IMR-90 (cell line): ENCODE results near the gene DOK4. TPM values are rescaled to one million over a fixed set of nuclear protein-coding genes. Genes with fewer than 3 reads are reported as not detected.

Source experiments
- ATAC-seq: fragments of 200-7000 bp; cut with Tn5 transposase; 2 replicates; pipeline ENCODE4 v1.9.1; 2020; ENCODE audit warnings: low read depth, mild to moderate bottlenecking, moderate library complexity
- BruUV-seq: library from RNA; stranded (reverse); fragments of 400-500 nt; replicated peaks from 2 replicates; lab custom pipeline; 2021; lab: Mats Ljungman, UMichigan
- CTCF ChIA-PET: fragments of 300-600 bp; formaldehyde crosslinking; extraction: SDS; loops from one replicate; lab custom pipeline; 2021; ENCODE audit warnings: antibody characterized with exemption; lab: Yijun Ruan, JAX
- POLR2A ChIA-PET: fragments of 300-600 bp; sonication (Branson Sonifier 250); formaldehyde crosslinking; loops from one replicate; lab custom pipeline; 2022; ENCODE audit warnings: antibody characterized with exemption; ENCODE audit not compliant: unreplicated experiment; lab: Charles Lee
- DNase-seq: peaks from one replicate; pipeline ENCODE4 v3.0.0; 2013
- H2AFZ ChIP-seq: replicated peaks from 2 replicates; pipeline ENCODE3; 2013; ENCODE audit warnings: low read length, mild to moderate bottlenecking; ENCODE audit not compliant: poor library complexity
- H2AK5ac ChIP-seq: 2 replicates; pipeline ENCODE4 v1.6.1; 2013; ENCODE audit warnings: low read depth, low read length, inconsistent platforms
- H2AK9ac ChIP-seq: replicated peaks from 2 replicates; pipeline ENCODE3; 2013; ENCODE audit warnings: mild to moderate bottlenecking, low read depth, low read length, moderate library complexity; ENCODE audit not compliant: poor library complexity
- H2BK120ac ChIP-seq: 2 replicates; pipeline ENCODE4 v1.6.1; 2013; ENCODE audit warnings: low read depth, low read length, inconsistent platforms
- H2BK15ac ChIP-seq: 3 replicates; pipeline ENCODE4 v1.6.1; 2013; ENCODE audit warnings: low read depth, low read length, inconsistent platforms
- H2BK20ac ChIP-seq: 2 replicates; pipeline ENCODE4 v1.6.1; 2013; ENCODE audit warnings: low read depth, mild to moderate bottlenecking, inconsistent platforms, low read length, moderate library complexity
- H2BK5ac ChIP-seq: 2 replicates; pipeline ENCODE4 v1.6.1; 2013; ENCODE audit warnings: mild to moderate bottlenecking, low read depth, low read length, inconsistent platforms; ENCODE audit not compliant: poor library complexity, severe bottlenecking
- H3K14ac ChIP-seq: replicated peaks from 2 replicates; pipeline ENCODE4 v1.6.1; 2013; ENCODE audit warnings: low read depth, low read length, inconsistent platforms
- H3K18ac ChIP-seq: 2 replicates; pipeline ENCODE4 v1.6.1; 2013; ENCODE audit warnings: low read depth, low read length, control low read depth
- H3K23ac ChIP-seq: 2 replicates; pipeline ENCODE4 v1.6.1; 2013; ENCODE audit warnings: low read depth, low read length, inconsistent platforms
- H3K27ac ChIP-seq: 2 replicates; pipeline ENCODE4 v1.5.1; 2013; ENCODE audit warnings: mild to moderate bottlenecking, control low read depth, low read length; ENCODE audit not compliant: insufficient read depth
- H3K27me3 ChIP-seq: 2 replicates; pipeline ENCODE4 v1.6.1; 2013; ENCODE audit warnings: low read length; ENCODE audit not compliant: control insufficient read depth, insufficient read depth
- H3K36me3 ChIP-seq: 2 replicates; pipeline ENCODE4 v1.6.1; 2013; ENCODE audit warnings: low read length, mixed read lengths; ENCODE audit not compliant: control insufficient read depth, insufficient read depth
- H3K4ac ChIP-seq: 2 replicates; pipeline ENCODE4 v1.6.1; 2013; ENCODE audit warnings: low read depth, low read length, inconsistent platforms
- H3K4me1 ChIP-seq: 2 replicates; pipeline ENCODE4 v1.6.1; 2013; ENCODE audit warnings: low read length, mixed read lengths; ENCODE audit not compliant: control insufficient read depth, insufficient read depth
- H3K4me2 ChIP-seq: 2 replicates; pipeline ENCODE4 v1.6.1; 2013; ENCODE audit warnings: low read depth, mild to moderate bottlenecking, control low read depth, low read length, moderate library complexity
- H3K4me3 ChIP-seq: 2 replicates; pipeline ENCODE4 v1.5.1; 2013; ENCODE audit warnings: low read depth, mild to moderate bottlenecking, control low read depth, low read length, moderate library complexity; ENCODE audit not compliant: insufficient read depth
- H3K56ac ChIP-seq: 2 replicates; pipeline ENCODE4 v1.6.1; 2013; ENCODE audit warnings: low read length, inconsistent platforms; ENCODE audit not compliant: insufficient read depth; ENCODE audit errors: extremely low read depth
- H3K79me1 ChIP-seq, 2 experiments: 2 replicates each; pipeline ENCODE4 v1.6.1; 2013; ENCODE audit warnings: low read length in 2 of 2, inconsistent platforms in 1 of 2, low read depth in 1 of 2
- H3K9ac ChIP-seq: 2 replicates; pipeline ENCODE4 v1.6.1; 2013; ENCODE audit warnings: low read depth, low read length, control low read depth
- H3K9me1 ChIP-seq: 2 replicates; pipeline ENCODE4 v1.6.1; 2013; ENCODE audit warnings: low read length, inconsistent platforms; ENCODE audit not compliant: insufficient read depth
- H3K9me3 ChIP-seq: 2 replicates; pipeline ENCODE4 v1.6.1; 2013; ENCODE audit warnings: low read length; ENCODE audit not compliant: control insufficient read depth, insufficient read depth
- H4K20me1 ChIP-seq: 2 replicates; pipeline ENCODE4 v1.6.1; 2013; ENCODE audit warnings: low read length, inconsistent platforms; ENCODE audit not compliant: insufficient read depth
- H4K5ac ChIP-seq: 2 replicates; pipeline ENCODE4 v1.6.1; 2013; ENCODE audit warnings: mild to moderate bottlenecking, low read depth, low read length, control low read depth
- H4K8ac ChIP-seq, 2 experiments: 2 replicates each; pipeline ENCODE4 v1.6.1; 2013; ENCODE audit warnings: low read depth in 2 of 2, low read length in 2 of 2, control low read depth in 1 of 2, inconsistent platforms in 1 of 2
- H4K91ac ChIP-seq: 2 replicates; pipeline ENCODE4 v1.6.1; 2013; ENCODE audit warnings: low read depth, low read length, inconsistent platforms; ENCODE audit not compliant: insufficient read depth
- MXI1 ChIP-seq: IDR thresholded peaks from 2 replicates; pipeline ENCODE4 v1.6.1; 2012; ENCODE audit warnings: low read depth, mild to moderate bottlenecking, low read length, moderate library complexity, borderline replicate concordance
- NFE2L2 ChIP-seq: fragments of 150-350 bp; IDR thresholded peaks from 2 replicates; pipeline ENCODE4 v1.6.1; 2016; ENCODE audit warnings: low read depth, mild to moderate bottlenecking, low read length
- RFX5 ChIP-seq: IDR thresholded peaks from 2 replicates; pipeline ENCODE4 v1.8.0; 2012; ENCODE audit warnings: low read depth, mild to moderate bottlenecking, low read length, moderate library complexity
- SMC3 ChIP-seq: fragments of 150-350 bp; IDR thresholded peaks from 2 replicates; pipeline ENCODE4 v1.6.1; 2016; ENCODE audit warnings: low read depth, mild to moderate bottlenecking, antibody characterized with exemption, low read length, moderate library complexity
- WGBS, 2 experiments: methylation state at CpG; one replicate each; pipeline versions ENCODE4 v1.1.5 to v1.1.7; 2013; ENCODE audit warnings: missing lambda C conversion rate in 2 of 2; ENCODE audit not compliant: insufficient read length in 1 of 2; ENCODE audit errors: extremely low coverage in 2 of 2; 5-methylcytosine and 5-hydroxymethylcytosine counted together
- dilution Hi-C: fragments of 300-500 bp; cut with HindIII; formaldehyde crosslinking; loops from one replicate; pipeline ENCODE4 v1.14.3; 2018; ENCODE audit warnings: low sequenced_read_pairs; ENCODE audit not compliant: unreplicated experiment
- in situ Hi-C: fragments of 300-500 bp; cut with MboI; formaldehyde crosslinking; loops from 3 replicates; pipeline ENCODE4 v1.14.3; 2019; ENCODE audit warnings: low sequenced_read_pairs, inconsistent platforms, mixed read lengths
- intact Hi-C: fragments of 100-400 bp; cut with micrococcal nuclease; formaldehyde crosslinking; loops from 2 replicates; pipeline ENCODE4 v1.10.0; 2022
- polyA plus RNA-seq, 3 experiments: library from polyadenylated mRNA; depleted of rRNA; stranded (reverse); fragments of >200 nt; gene quantifications; 2 replicates each; pipeline ENCODE4 v1.2.3, GENCODE V29; 2012; ENCODE audit warnings: low replicate concordance in 1 of 3
- total RNA-seq: library from RNA; depleted of rRNA; stranded (reverse); fragments of >200 nt; gene quantifications from 2 replicates; pipeline ENCODE4 v1.2.3, GENCODE V29; 2012

DOK4 gene
- total and polyA plus RNA-seq, 2 of the 4 experiments (the other 2 are of a cell fraction) = 22.0 to 25.9 TPM

- TF ChIP-seq SMC3 = no peak
Observed at GRCh38 chr16:57513371-57514102, 27.2 kb upstream of the DOK4 start (continued).

DNA sequence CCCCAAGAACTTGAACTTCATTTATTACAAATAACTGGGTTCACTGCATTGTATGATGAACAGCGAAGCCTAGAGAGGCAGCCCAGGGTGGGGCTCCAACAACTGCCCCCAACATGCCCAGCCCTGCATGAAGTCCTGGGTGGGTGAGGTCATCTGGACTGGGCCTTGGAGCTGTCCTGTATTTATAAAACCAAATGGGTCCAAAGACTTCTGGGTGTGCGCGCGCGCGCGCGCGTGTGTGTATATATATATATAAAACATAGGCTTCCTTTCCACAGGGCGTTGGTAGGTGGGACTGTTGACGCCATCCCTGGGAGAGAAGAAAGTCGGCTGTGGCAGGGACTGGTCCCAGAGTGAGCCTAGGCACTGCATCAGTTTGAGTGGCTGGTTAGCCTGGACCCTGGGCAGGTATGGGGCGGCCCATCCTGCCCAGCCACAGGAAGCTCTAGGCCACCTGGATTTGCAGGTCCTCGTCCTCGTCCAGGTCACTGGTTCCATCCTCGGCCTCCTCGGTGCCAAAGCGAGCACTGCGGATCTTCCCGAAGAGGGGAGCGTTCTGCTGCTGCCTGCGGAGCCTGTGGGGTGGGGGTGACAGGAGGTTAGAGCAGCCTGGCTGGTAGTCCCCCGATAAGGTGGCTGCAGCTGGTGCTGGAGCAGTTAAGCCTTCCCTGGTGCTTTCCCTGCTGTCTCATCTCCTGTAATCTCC, 26.2 kb upstream of the DOK4 start:
- Histone ChIP-seq H2BK5ac (no peak overlapping the region), H3K14ac (no peak overlapping the region), H3K27ac (no peak overlapping the region), H2BK20ac (no peak overlapping the region), H3K4me1 (no peaks in the 10 kb centered on the region), H2AFZ (no peak overlapping the region), H4K8ac (no peak overlapping the region), H3K23ac (no peak overlapping the region), H4K20me1 (no peaks in the 10 kb centered on the region), H4K5ac (no peak overlapping the region), H3K79me1 (no peaks in the 10 kb centered on the region), H3K18ac (no peak overlapping the region), H3K4me2 (no peak overlapping the region), H3K9ac (no peak overlapping the region), H3K9me1 (peaks cover 6% of the 10 kb centered on the region; the same call in 1 of the 2 replicates), H3K36me3 (peaks cover 10% of the 10 kb centered on the region), H3K4ac (no peak overlapping the region), H2AK9ac (no peak overlapping the region), H3K9me3 (no peaks in the 10 kb centered on the region), H4K91ac (no peak overlapping the region), H3K27me3 (peaks cover 16% of the 10 kb centered on the region; the same call in 1 of the 2 replicates), H3K56ac (no peak overlapping the region), H2AK5ac (no peak overlapping the region), H3K4me3 (no peak overlapping the region), H2BK15ac (no peak overlapping the region), H2BK120ac (no peak overlapping the region)
- ATAC-seq (no peak), DNase-seq (no peak)
- 70% methylated on average over 2 of the region's 23 CpGs; no CpG with 5 or more reads in 1 of the 2 experiments for WGBS, 2 experiments
- BruUV-seq = no TSS peak
- intact Hi-C loops = no loop called here
- in situ Hi-C loops = no loop called here
- ChIA-PET CTCF (no interaction called here), POLR2A (no interaction called here)
- dilution Hi-C loops = no loop called here
- TF ChIP-seq NFE2L2 (no peak), MXI1 (no peak), RFX5 (no peak)
